Measurements from ENCODE around the gene DTX3L. TPM values are rescaled to one million over a fixed set of nuclear protein-coding genes. Genes with fewer than 3 reads are reported as not detected.
"Not testable (repeated sequence)": the region's sequence is repeated elsewhere in the genome, so short reads cannot be mapped to it uniquely, and the experiment has no call there.

The DTX3L gene
- total RNA-seq, 1 experiment from 2014 or later = 17.3 TPM

GRCh38 chr3:122560680-122561079, 3.5 kb upstream of the DTX3L start:
- H3K4me1 Mint-ChIP-seq (ENCODE audit: low read depth, unreplicated experiment) = peaks cover 8% of the 10 kb centered on the region
- BruUV-seq (replicated peaks) = no TSS peak
- H3K4me3 ChIP-seq (ENCODE audit: low read depth, low read length) = no peak overlapping the region
- ChIA-PET POLR2A (no interaction called here), CTCF (interaction anchor here (1.0 kb wide), 1 partner anchor 119 kb away, joined by 5 read pairs; no protein-coding TSS in a partner anchor)
- H3K4me3 Mint-ChIP-seq (ENCODE audit: unreplicated experiment) = no peak overlapping the region
- H3K9me3 Mint-ChIP-seq (ENCODE audit: unreplicated experiment) = no peaks in the 10 kb centered on the region
- no peaks in the 10 kb centered on the region for H3K27me3 ChIP-seq (replicated peaks; ENCODE audit: control insufficient read depth, insufficient read depth, low read length)
- H3K4me1 ChIP-seq = 0 out of 2 replicates have a peak, but pooled peaks cover 3% of the 10 kb centered on the region
- no peaks in the 10 kb centered on the region for H3K36me3 Mint-ChIP-seq (ENCODE audit: insufficient read depth, unreplicated experiment)
- H3K9me3 ChIP-seq = no peaks in the 10 kb centered on the region
- peak; percentile 41 to 59 for DNase-seq
- H3K36me3 ChIP-seq (ENCODE audit: control insufficient read depth, insufficient read depth, low read length) = no peaks in the 10 kb centered on the region; the same call in 1 of the 2 replicates
- no peak overlapping the region for H3K27ac Mint-ChIP-seq (ENCODE audit: unreplicated experiment)
- TF ChIP-seq CTCF (IDR thresholded peaks at IDR 0.05; ENCODE audit: insufficient read depth in 1 of 2, low read depth in 1 of 2, low read length in 1 of 2, severe bottlenecking in 1 of 2, unreplicated experiment in 1 of 2) = peak; percentile 41 to 63
- no peaks in the 10 kb centered on the region for H3K27me3 Mint-ChIP-seq (ENCODE audit: insufficient read depth, unreplicated experiment)
- intact Hi-C loops (cut with micrococcal nuclease; ENCODE audit: unreplicated experiment) = loop anchor here (1.0 to 10.0 kb wide), 6 partner anchors 103 to 467 kb away; partner anchors contain the start of genes HSPBAP1, SEMA5B and SLC49A4

- H3K4me1 Mint-ChIP-seq (ENCODE audit: low read depth, unreplicated experiment) = peaks cover 8% of the 10 kb centered on the region
- no peak for TF ChIP-seq CTCF (IDR thresholded peaks at IDR 0.05; ENCODE audit: insufficient read depth in 1 of 2, low read depth in 1 of 2, low read length in 1 of 2, severe bottlenecking in 1 of 2, unreplicated experiment in 1 of 2)
- intact Hi-C loops (cut with micrococcal nuclease; ENCODE audit: unreplicated experiment) = loop anchor here (5.0 to 10.0 kb wide), 5 partner anchors 106 to 464 kb away; partner anchors contain the start of genes HSPBAP1, SEMA5B and SLC49A4
- ChIA-PET POLR2A (no interaction called here), CTCF (no interaction called here)
- H3K4me3 ChIP-seq (ENCODE audit: low read depth, low read length) = peak overlapping the region; percentile 65
- 0 out of 2 replicates have a peak, but pooled peaks cover 3% of the 10 kb centered on the region for H3K4me1 ChIP-seq
- H3K27me3 Mint-ChIP-seq (ENCODE audit: insufficient read depth, unreplicated experiment) = no peaks in the 10 kb centered on the region
- no peaks in the 10 kb centered on the region for H3K27me3 ChIP-seq (replicated peaks; ENCODE audit: control insufficient read depth, insufficient read depth, low read length)
- DNase-seq = no peak
- H3K4me3 Mint-ChIP-seq (ENCODE audit: unreplicated experiment) = peak overlapping the region; percentile 83
- no peaks in the 10 kb centered on the region for H3K36me3 Mint-ChIP-seq (ENCODE audit: insufficient read depth, unreplicated experiment)
- peak overlapping the region; percentile 86 for H3K27ac Mint-ChIP-seq (ENCODE audit: unreplicated experiment)
- no peaks in the 10 kb centered on the region for H3K9me3 ChIP-seq
- no peaks in the 10 kb centered on the region for H3K9me3 Mint-ChIP-seq (ENCODE audit: unreplicated experiment)
- no peaks in the 10 kb centered on the region; the same call in 1 of the 2 replicates for H3K36me3 ChIP-seq (ENCODE audit: control insufficient read depth, insufficient read depth, low read length)
- no TSS peak for BruUV-seq (replicated peaks)
Observed at GRCh38 chr3:122562923-122563716, 1.0 kb upstream of the DTX3L start.

- Mint-ChIP-seq H3K36me3 (ENCODE audit: insufficient read depth, unreplicated experiment) (no peaks in the 10 kb centered on the region), H3K4me1 (ENCODE audit: low read depth, unreplicated experiment) (peaks cover 8% of the 10 kb centered on the region), H3K9me3 (ENCODE audit: unreplicated experiment) (no peaks in the 10 kb centered on the region), H3K4me3 (ENCODE audit: unreplicated experiment) (peak overlapping the region; percentile 83), H3K27me3 (ENCODE audit: insufficient read depth, unreplicated experiment) (no peaks in the 10 kb centered on the region), H3K27ac (ENCODE audit: unreplicated experiment) (peak overlapping the region; percentile 86)
- Histone ChIP-seq H3K4me1 (0 out of 2 replicates have a peak, but pooled peaks cover 3% of the 10 kb centered on the region), H3K36me3 (ENCODE audit: control insufficient read depth, insufficient read depth, low read length) (no peaks in the 10 kb centered on the region), H3K4me3 (ENCODE audit: low read depth, low read length) (peak overlapping the region; percentile 65), H3K27me3 (replicated peaks; ENCODE audit: control insufficient read depth, insufficient read depth, low read length) (no peaks in the 10 kb centered on the region), H3K9me3 (no peaks in the 10 kb centered on the region)
- no TSS peak for BruUV-seq (replicated peaks)
- intact Hi-C loops (cut with micrococcal nuclease; ENCODE audit: unreplicated experiment) = loop anchor here (1.0 to 10.0 kb wide), 6 partner anchors 106 to 464 kb away; partner anchors contain the start of genes HSPBAP1, SEMA5B and SLC49A4
- no peak for TF ChIP-seq CTCF (IDR thresholded peaks at IDR 0.05; ENCODE audit: insufficient read depth in 1 of 2, low read depth in 1 of 2, low read length in 1 of 2, severe bottlenecking in 1 of 2, unreplicated experiment in 1 of 2)
- ChIA-PET CTCF (interaction anchor here (1.1 kb wide), 1 partner anchor 116 kb away, joined by 10 read pairs; no protein-coding TSS in a partner anchor), POLR2A (interaction anchor here (0.5 to 1.0 kb wide), 2 partner anchors 179 to 210 kb away, joined by 3 read pairs; partner anchors contain the start of gene FAM162A)
- peak in 1 of 2 experiments; percentile 11 for DNase-seq
Observed at GRCh38 chr3:122563717-122564025, 467 bp upstream of the DTX3L start.

- intact Hi-C loops (cut with micrococcal nuclease; ENCODE audit: unreplicated experiment) = loop anchor here (10.0 kb wide), 1 partner anchor 227 kb away; the partner anchor contains the start of genes HSPBAP1 and SLC49A4
Observed at GRCh38 chr3:122568131-122568530, 4.0 kb downstream of the DTX3L start.

More at GRCh38 chr3:122568131-122568530, 4.0 kb downstream of the DTX3L start:
- H3K9me3 Mint-ChIP-seq (ENCODE audit: unreplicated experiment); H3K4me3 Mint-ChIP-seq (ENCODE audit: unreplicated experiment); H3K27me3 ChIP-seq (replicated peaks; ENCODE audit: control insufficient read depth, insufficient read depth, low read length); H3K27me3 Mint-ChIP-seq (ENCODE audit: insufficient read depth, unreplicated experiment); H3K36me3 ChIP-seq (ENCODE audit: control insufficient read depth, insufficient read depth, low read length); H3K27ac Mint-ChIP-seq (ENCODE audit: unreplicated experiment); CTCF ChIA-PET; H3K4me1 ChIP-seq; H3K4me3 ChIP-seq (ENCODE audit: low read depth, low read length); DNase-seq; POLR2A ChIA-PET; H3K36me3 Mint-ChIP-seq (ENCODE audit: insufficient read depth, unreplicated experiment); BruUV-seq (replicated peaks); H3K9me3 ChIP-seq: not testable (repeated sequence)
- peaks cover 14% of the 10 kb centered on the region for H3K4me1 Mint-ChIP-seq (ENCODE audit: low read depth, unreplicated experiment)

Measured in Caco-2 (cell line).